ENCODE results near the gene GPI.
"Not testable (repeated sequence)": the region's sequence is repeated elsewhere in the genome, so short reads cannot be mapped to it uniquely, and the experiment has no call there.

GPI gene

GRCh38 chr19:34364830-34365462 is at the start of gene GPI:
GPI (plus strand) TSS chr19:34365196; CDS start chr19:34365267, 71 bp downstream.
- no peak for DNase-seq

GRCh38 chr19:34316247-34316646 is 48.7 kb upstream of the GPI start:
- no peak for DNase-seq

DNA sequence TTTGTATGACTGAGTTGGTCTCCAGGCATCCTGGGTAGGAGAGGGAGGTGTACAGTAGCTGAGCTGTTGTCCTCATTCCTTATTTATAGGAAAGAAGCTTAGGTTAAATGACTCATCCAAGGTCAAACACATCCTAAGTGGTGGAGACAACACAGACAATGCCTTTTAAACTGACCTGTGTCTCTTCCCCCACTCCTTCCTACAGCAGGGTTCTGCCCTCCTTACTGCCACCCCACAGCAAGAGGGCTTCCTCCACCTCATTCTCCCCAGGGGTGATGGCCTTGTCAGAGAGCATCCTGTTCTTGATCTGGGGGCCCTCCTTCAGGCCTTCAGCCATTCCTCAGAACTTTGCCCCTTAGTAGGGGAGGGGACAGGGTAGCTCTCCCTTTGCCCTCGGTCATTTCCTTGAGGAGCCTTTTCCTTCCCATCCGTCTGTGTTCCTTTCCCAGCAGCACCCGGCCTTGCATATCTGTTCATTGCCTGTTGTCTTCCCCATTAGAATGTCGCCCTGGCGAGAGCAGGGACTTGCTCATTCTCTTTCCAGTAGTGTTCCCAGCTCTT is 48.2 kb upstream of the GPI start:
- no peak for DNase-seq

GRCh38 chr19:34317311-34317927 is 47.6 kb upstream of the GPI start:
- no peak for DNase-seq

DNA sequence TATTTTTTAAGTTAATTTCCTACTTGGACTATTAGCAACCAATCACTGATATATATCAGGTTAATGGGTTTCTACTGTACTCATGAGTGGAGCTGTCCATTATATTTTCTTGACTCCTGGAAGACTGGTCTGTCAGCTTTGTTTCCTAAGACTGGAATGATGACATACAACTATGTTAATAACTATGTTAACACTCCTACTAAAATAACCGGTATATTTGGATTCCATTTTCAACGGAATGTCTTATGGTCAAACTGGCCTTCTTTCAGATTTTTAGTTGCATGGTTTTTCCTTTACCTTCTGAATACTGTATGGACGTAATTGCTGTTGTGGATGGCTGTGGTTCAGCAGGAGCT is 45.8 kb upstream of the GPI start:
- no peak for DNase-seq

DNA sequence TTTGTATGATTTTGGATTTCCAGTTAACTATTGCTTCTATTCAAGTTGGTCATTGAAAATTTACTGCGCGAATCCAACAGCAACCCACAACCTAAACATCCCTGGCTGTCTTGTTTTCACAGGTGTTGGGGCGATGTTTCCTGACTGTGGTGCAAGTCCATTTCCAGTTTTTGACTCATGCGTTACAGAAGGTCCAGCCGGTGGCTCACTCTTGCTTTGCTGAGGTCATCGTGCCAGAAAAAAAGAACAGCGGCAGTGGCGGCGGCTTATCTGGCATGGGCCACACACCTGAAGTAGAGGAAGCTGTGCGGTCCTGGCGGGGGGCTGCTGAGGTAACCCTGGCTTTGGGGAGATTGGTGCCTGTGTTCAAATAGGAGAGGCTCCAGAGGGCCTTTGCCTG is 45.2 kb upstream of the GPI start:
- no peak for DNase-seq

DNA sequence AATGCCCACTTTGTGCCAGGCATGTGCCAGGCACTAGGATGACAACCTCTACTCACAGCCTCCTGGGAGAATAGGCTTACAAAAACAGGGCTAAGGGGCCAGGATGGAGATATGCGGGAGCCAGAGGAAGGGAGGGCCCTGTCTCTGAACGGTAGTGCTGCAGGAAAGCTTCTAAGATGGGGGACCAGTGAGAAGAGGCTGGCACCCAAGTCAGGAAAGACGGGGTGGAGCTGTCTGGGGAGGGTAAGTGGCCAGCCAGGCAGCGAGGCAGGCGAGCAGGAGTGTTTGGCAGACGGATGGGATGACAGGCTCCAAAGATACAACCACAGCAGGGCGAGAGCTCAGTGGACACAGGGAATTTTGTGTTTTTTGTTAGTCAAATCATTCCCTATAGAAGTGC is 44.7 kb upstream of the GPI start:
- DNase-seq = no peak

GRCh38 chr19:34321735-34322134 is 43.3 kb upstream of the GPI start:
- no peak for DNase-seq

- no peak for DNase-seq
These were observed 41.4 kb upstream of the GPI start for GRCh38 chr19:34323433-34324204.

- DNase-seq = no peak
These were observed 40.7 kb upstream of the GPI start for GRCh38 chr19:34324320-34324719.

GRCh38 chr19:34325181-34325580 is 39.8 kb upstream of the GPI start:
- DNase-seq = no peak

GRCh38 chr19:34325981-34326787 is 38.8 kb upstream of the GPI start:
- no peak for DNase-seq

- DNase-seq = no peak
These were observed 37.1 kb upstream of the GPI start for GRCh38 chr19:34327851-34328250.

DNA sequence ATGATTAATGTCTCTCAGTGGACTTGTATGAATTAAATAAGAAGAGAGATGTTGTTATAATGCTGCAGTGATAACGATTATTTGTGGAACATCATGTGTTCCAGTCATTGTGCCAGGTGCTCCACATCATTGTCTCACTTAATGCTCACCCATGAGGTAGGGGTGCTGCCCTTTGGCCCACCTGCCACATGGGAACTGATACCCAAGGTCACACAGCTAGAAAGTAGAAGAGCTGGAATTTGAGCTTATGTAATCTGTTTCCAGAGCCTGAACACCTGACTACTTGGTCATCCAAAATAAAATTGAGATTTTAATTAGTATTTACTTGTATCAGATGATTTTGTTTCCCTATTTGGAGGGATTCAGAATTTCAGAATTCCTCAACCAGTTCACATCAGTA is 36.0 kb upstream of the GPI start:
- no peak for DNase-seq

- no peak for DNase-seq
These were observed 34.9 kb upstream of the GPI start for GRCh38 chr19:34330116-34330515.

- DNase-seq = not testable (repeated sequence)
These were observed 34.4 kb upstream of the GPI start for GRCh38 chr19:34330596-34330995.

GRCh38 chr19:34331596-34331995 is 33.4 kb upstream of the GPI start:
- DNase-seq = not testable (repeated sequence)

GRCh38 chr19:34332027-34332760 is 32.8 kb upstream of the GPI start:
- no peak for DNase-seq

GRCh38 chr19:34335914-34336313 is 29.1 kb upstream of the GPI start:
- no peak for DNase-seq

GRCh38 chr19:34336781-34337271 is 28.2 kb upstream of the GPI start:
- DNase-seq = no peak

DNA sequence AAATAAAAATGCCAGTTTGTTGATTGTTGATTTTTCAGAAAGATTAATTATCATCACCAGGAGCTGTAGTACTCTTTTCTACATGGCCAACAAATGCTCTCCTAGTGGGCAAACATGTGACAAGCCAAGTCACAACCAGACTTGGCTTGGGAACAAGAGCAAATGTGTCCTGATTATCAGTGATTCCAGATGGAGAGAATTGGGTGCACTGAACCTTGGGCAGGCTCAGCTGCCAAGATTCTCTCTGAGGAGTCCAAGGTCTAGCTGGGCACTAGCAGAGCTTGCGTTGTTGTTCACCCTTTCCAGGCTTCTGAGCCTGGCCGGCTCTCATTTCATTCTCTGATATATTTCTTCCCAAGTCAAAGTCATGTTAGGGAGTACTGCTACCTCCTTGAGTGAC is 27.3 kb upstream of the GPI start:
- no peak for DNase-seq

Measured in NCI-H1048 (cell line).